Right cardiac atrium (tissue), 5 donors: Measurements from ENCODE around the gene HLA-G. TPM values are rescaled to one million over a fixed set of nuclear protein-coding genes. Genes with fewer than 3 reads are reported as not detected.
"Not testable (repeated sequence)": the region's sequence is repeated elsewhere in the genome, so short reads cannot be mapped to it uniquely, and the experiment has no call there.

ENCODE experiments used
- ATAC-seq, 2 donors: fragments of 200-7000 bp; cut with Tn5 transposase; one replicate each; pipeline versions ENCODE4 v1.8.0 to v1.9.1; 2020; ENCODE audit warnings: moderate library complexity in 2 of 2, mild to moderate bottlenecking in 1 of 2
- DNase-seq, 3 donors: peaks; one replicate each; pipeline ENCODE4 v3.0.0-alpha.2; 2020
- H3K27ac ChIP-seq: one replicate; pipeline ENCODE4 v1.5.1; 2013; ENCODE audit warnings: mild to moderate bottlenecking, low read length, control low read depth, moderate library complexity
- H3K27me3 ChIP-seq: one replicate; pipeline ENCODE4 v1.6.1; 2013; ENCODE audit not compliant: control insufficient read depth, insufficient read depth
- H3K4me1 ChIP-seq: one replicate; pipeline ENCODE4 v1.6.1; 2013; ENCODE audit warnings: low read length; ENCODE audit not compliant: control insufficient read depth, insufficient read depth
- H3K4me3 ChIP-seq: one replicate; pipeline ENCODE4 v1.5.1; 2013; ENCODE audit warnings: low read length, control low read depth
- H3K9me3 ChIP-seq: one replicate; pipeline ENCODE4 v1.6.1; 2013; ENCODE audit warnings: low read length; ENCODE audit not compliant: control insufficient read depth
- WGBS: extraction: QIAGEN DNeasy Blood & Tissue Kit; methylation state at CpG from one replicate; pipeline ENCODE4 v1.1.7; 2013; 5-methylcytosine and 5-hydroxymethylcytosine counted together
- intact Hi-C, 4 donors: fragments of 100-400 bp; cut with DNase I; formaldehyde crosslinking; loops; one replicate each; pipeline versions ENCODE4 v1.11.0 to v1.14.0; 2022 to 2023
- polyA plus RNA-seq: library from polyadenylated mRNA; stranded (reverse); fragments of 200-250 nt; gene quantifications from one replicate; pipeline ENCODE4 v1.2.3, GENCODE V29; 2013
- total RNA-seq, 4 donors: library from RNA; stranded (reverse); fragmentation: NEBNext Ultra II Directional; extraction: Animal tissue kit (Norgen Biotek cat#: 25700); gene quantifications; one replicate each; pipeline ENCODE4 v1.2.1, GENCODE V29; 2021
- donor health status: healthy with polysubstance abuse.
- donor health status: DM: no; HTN: yes; CAD: no.
- donor health status: DM: no; HTN: no; CAD: no.
- donor health status: DM: no; HTN: yes; CAD: no; lungs with severe emphysema.
- donor health status: DM: yes; HTN: yes; CAD: no.

The HLA-G gene
- total and polyA plus RNA-seq, 5 donors = 0.18 to 1.2 TPM; not detected in 3

- Histone ChIP-seq H3K4me3 (no peak overlapping the region), H3K9me3 (no peaks in the 10 kb centered on the region), H3K27ac (no peak overlapping the region), H3K4me1 (no peaks in the 10 kb centered on the region), H3K27me3 (no peaks in the 10 kb centered on the region)
- intact Hi-C loops = no loop called here
- DNase-seq = no peak
- no peak for ATAC-seq
- 24% methylated on average over 3 of the region's 3 CpGs for WGBS
These were observed 45.2 kb downstream of the HLA-G start for GRCh38 chr6:29872791-29873190.

- H3K27me3 ChIP-seq = no peaks in the 10 kb centered on the region
- no peak for ATAC-seq
These were observed 47.6 kb downstream of the HLA-G start for GRCh38 chr6:29875257-29875656.

GRCh38 chr6:29875734-29876133 is 48.1 kb downstream of the HLA-G start:
- ATAC-seq, H3K27ac ChIP-seq, H3K9me3 ChIP-seq, intact Hi-C loops, H3K4me1 ChIP-seq, DNase-seq, H3K27me3 ChIP-seq, H3K4me3 ChIP-seq: not testable (repeated sequence)
- WGBS = no CpG with 5 or more reads among the region's 6 CpGs

More at GRCh38 chr6:29875257-29875656, 47.6 kb downstream of the HLA-G start:
- Histone ChIP-seq H3K4me3 (no peak overlapping the region), H3K4me1 (no peaks in the 10 kb centered on the region), H3K27ac (no peak overlapping the region), H3K9me3 (no peaks in the 10 kb centered on the region)
- no peak for DNase-seq
- intact Hi-C loops = no loop called here
- 93% methylated on average over 1 of the region's 1 CpG for WGBS

Other genes with a start within 250 kb of the HLA-G start
- gene OR2H2, start 242.7 kb upstream of the HLA-G start, total RNA-seq = not detected
- not detected for gene OR2H2, start 242.7 kb upstream of the HLA-G start, polyA plus RNA-seq
- gene GABBR1, start 194.6 kb upstream of the HLA-G start, total RNA-seq = 10 to 100 TPM; 34.8 to 40.0 (median 36.6) TPM
- 37.5 TPM for gene GABBR1, start 194.6 kb upstream of the HLA-G start, polyA plus RNA-seq
- gene MOG, start 170.7 kb upstream of the HLA-G start, total RNA-seq = 1 to 10 TPM; 1.5 to 2.6 (median 2.2) TPM
- 4.8 TPM for gene MOG, start 170.7 kb upstream of the HLA-G start, polyA plus RNA-seq
- 1 to 10 TPM in 1 of 4 donors, under 1 TPM in 3; 0.32 to 1.8 (median 0.44) TPM for gene ZFP57, start 146.7 kb upstream of the HLA-G start, total RNA-seq
- 0.77 TPM for gene ZFP57, start 146.7 kb upstream of the HLA-G start, polyA plus RNA-seq
- 10 to 100 TPM; 26.8 to 50.5 (median 46.6) TPM for gene HLA-F, start 104.4 kb upstream of the HLA-G start, total RNA-seq
- 46.7 TPM for gene HLA-F, start 104.4 kb upstream of the HLA-G start, polyA plus RNA-seq
- gene HLA-A, start 114.7 kb downstream of the HLA-G start, total RNA-seq = 100 to 1,000 TPM; 215 to 449 (median 319) TPM
- 287 TPM for gene HLA-A, start 114.7 kb downstream of the HLA-G start, polyA plus RNA-seq
- gene POLR1H, start 233.4 kb downstream of the HLA-G start, total RNA-seq = 10 to 100 TPM; 15.0 to 18.9 (median 16.9) TPM
- 20.3 TPM for gene POLR1H, start 233.4 kb downstream of the HLA-G start, polyA plus RNA-seq
- 10 to 100 TPM; 50.3 to 53.7 (median 50.8) TPM for gene PPP1R11, start 239.4 kb downstream of the HLA-G start, total RNA-seq
- gene PPP1R11, start 239.4 kb downstream of the HLA-G start, polyA plus RNA-seq = 59.3 TPM
- gene RNF39, start 247.9 kb downstream of the HLA-G start, total RNA-seq = not detected
- gene RNF39, start 247.9 kb downstream of the HLA-G start, polyA plus RNA-seq = not detected